Epithelial cell of proximal tubule (primary cell): Measurements from ENCODE around the gene CRB1. TPM values are rescaled to one million over a fixed set of nuclear protein-coding genes. Genes with fewer than 3 reads are reported as not detected.
A peak's percentile ranks its signal among the peaks of the same experiment; 100 is the strongest.

Experiments
- DNase-seq: peaks from one replicate; pipeline ENCODE4 v3.0.0-alpha.2; 2011; ENCODE audit warnings: low read depth
- H3K4me3 ChIP-seq: 2 replicates; pipeline ENCODE4 v1.5.1; 2011; ENCODE audit warnings: low read depth, mild to moderate bottlenecking, low read length
- CTCF ChIP-seq: conservative IDR thresholded peaks from 2 replicates; pipeline ENCODE4 v1.5.1; 2012; ENCODE audit warnings: low read depth, mild to moderate bottlenecking, low read length
- total RNA-seq: library from RNA; depleted of rRNA; stranded (reverse); fragments of >200 nt; gene quantifications from 2 replicates; pipeline ENCODE4 v1.2.3, GENCODE V29; 2015

Gene CRB1
- total RNA-seq, 1 donor from 2014 or later: 0.06 TPM

GRCh38 chr1:197307551-197307950 is 39.5 kb downstream of the CRB1 start:
- peak; percentile 51 for DNase-seq
- TF ChIP-seq CTCF: no peak
- no peak overlapping the region for H3K4me3 ChIP-seq

DNA sequence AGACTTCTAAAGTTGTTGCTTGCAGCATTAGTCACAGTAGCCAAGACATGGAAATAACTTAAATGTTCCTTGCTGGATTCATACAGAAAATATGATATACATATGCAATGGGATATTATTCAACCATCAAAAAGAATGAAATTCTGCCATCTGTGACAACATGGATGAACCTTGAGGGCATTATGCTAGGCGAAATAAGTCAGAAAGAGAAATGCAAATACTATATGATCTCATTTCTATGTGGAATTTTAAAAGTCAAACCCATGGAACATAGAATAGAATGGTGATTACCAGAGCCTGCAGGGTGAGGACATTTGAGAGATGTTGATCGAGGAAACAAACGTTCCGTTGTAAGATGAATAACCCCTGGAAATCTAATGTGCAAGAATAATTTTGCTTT is 43.0 kb downstream of the CRB1 start:
- no peak overlapping the region for H3K4me3 ChIP-seq
- DNase-seq: no peak
- no peak for TF ChIP-seq CTCF

- no peak for TF ChIP-seq CTCF
- DNase-seq: no peak
- no peak overlapping the region for H3K4me3 ChIP-seq
Observed at GRCh38 chr1:197312163-197312562, 44.1 kb downstream of the CRB1 start.

DNA sequence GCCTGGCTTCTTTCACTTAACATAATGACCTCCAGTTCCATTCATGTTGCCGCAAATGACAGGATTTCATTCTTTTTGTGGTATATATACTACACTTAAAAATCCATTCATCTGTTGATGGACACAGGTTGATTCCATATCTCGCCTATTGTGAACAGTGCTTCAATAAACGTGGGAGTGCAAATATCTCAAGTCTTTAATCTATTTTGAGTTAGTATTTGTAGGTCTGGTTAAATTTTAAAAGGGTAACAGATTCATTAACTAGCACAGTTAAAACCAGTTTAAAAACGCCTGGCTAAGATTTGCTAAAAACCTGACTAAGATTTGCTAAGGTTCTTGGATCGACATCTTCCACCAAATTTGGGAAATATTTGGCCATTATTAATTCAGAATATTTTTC is 45.7 kb downstream of the CRB1 start:
- no peak for TF ChIP-seq CTCF
- no peak overlapping the region for H3K4me3 ChIP-seq
- no peak for DNase-seq

GRCh38 chr1:197314682-197315081 is 46.6 kb downstream of the CRB1 start:
- H3K4me3 ChIP-seq: no peak overlapping the region
- peak; percentile 43 for TF ChIP-seq CTCF
- no peak for DNase-seq

GRCh38 chr1:197319631-197320030 is 51.6 kb downstream of the CRB1 start:
- no peak for TF ChIP-seq CTCF
- no peak for DNase-seq
- no peak overlapping the region for H3K4me3 ChIP-seq

DNA sequence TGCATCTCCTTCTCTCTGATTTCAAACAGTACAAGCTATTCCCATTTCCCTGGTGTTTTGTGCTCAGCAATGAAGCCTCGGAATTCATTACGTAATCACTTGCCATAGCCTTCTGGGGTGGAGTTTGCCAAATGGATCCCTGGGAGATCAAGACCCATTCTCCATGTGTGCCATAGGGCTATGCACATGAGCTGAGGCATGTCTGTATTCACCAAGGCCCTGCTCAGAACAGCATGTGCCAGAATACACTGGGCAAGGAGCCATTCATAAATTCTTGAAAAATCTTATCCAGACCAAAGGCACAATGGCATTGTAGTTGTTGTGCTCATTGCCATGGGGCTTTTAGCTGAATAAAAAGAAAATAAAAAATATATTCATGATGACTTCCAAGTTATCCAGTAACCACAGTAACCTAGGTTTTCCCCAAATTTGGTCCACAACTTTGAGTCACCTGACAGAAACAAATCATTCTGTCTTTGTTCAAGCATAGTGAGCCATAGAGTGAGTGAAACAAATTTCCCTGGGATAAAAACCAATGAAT is 53.0 kb downstream of the CRB1 start:
- H3K4me3 ChIP-seq: no peak overlapping the region
- TF ChIP-seq CTCF: no peak
- peak; percentile 87 for DNase-seq
